ENCODE results near the gene BTBD9.
"Not testable (repeated sequence)": the region's sequence is repeated elsewhere in the genome, so short reads cannot be mapped to it uniquely, and the experiment has no call there.

BTBD9 gene

GRCh38 chr6:38370653-38371601 is 268.8 kb downstream of the BTBD9 start:
- no peak for DNase-seq

GRCh38 chr6:38367231-38367630 is 272.5 kb downstream of the BTBD9 start:
- no peak for DNase-seq

DNA sequence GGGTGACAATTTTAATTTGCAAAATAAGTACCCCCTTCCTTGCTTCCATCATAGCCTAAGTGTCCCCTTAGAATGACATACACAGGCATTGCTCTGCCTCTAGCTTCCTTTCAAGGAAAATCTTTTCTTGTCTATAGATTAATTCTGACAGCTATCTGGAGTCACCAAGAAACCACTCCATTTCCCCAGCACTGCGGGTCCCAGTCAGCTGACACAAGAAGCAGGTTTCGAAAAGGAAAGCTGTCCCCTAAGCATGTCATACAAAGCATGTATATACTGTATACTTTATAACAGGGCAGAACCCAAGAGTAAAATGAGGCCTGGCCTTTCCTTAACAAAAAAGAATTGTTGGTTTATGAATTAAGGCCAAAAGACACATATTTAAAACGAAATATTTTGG is 273.5 kb downstream of the BTBD9 start:
- DNase-seq, result no peak

GRCh38 chr6:38364775-38365174 is 275.0 kb downstream of the BTBD9 start:
- no peak for DNase-seq

DNA sequence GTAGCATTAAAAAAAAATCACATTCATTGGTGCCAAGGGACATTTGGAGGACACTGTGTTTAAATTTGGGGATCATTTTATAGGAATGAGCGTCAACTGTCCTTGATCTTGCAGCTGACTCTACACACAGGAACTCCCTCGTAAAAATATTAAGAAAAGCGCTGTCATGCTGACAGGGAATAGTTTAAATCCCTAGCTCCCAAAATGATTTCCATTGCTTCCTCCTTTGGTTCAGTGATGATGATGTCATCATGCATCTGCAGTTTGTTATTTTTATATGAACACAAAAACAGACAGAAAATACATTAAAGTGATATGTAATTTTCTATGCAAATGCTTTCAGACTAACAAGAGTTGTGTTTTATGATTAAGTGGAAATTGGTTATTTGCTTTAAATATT is 275.6 kb downstream of the BTBD9 start:
- no peak for DNase-seq

GRCh38 chr6:38355519-38355918 is 284.2 kb downstream of the BTBD9 start:
- DNase-seq, result no peak

- DNase-seq, result no peak
These were observed 284.8 kb downstream of the BTBD9 start for GRCh38 chr6:38354905-38355304.

DNA sequence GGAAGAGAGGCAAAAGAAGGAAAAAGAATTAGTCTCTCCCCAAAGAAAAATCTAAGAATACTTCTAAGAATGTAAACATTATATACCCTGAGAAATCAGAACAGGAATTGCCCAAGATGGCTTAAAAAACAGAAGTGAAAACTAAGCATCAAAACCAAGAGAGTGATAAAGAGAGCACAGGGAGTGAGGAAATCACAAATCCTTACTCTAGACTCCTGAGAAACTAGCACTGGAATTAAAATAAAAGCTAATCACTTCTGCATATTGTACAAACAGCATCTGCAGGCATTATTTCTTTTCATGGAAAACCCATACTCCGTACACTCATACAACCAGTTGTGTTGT is 285.7 kb downstream of the BTBD9 start:
- no peak for DNase-seq

DNA sequence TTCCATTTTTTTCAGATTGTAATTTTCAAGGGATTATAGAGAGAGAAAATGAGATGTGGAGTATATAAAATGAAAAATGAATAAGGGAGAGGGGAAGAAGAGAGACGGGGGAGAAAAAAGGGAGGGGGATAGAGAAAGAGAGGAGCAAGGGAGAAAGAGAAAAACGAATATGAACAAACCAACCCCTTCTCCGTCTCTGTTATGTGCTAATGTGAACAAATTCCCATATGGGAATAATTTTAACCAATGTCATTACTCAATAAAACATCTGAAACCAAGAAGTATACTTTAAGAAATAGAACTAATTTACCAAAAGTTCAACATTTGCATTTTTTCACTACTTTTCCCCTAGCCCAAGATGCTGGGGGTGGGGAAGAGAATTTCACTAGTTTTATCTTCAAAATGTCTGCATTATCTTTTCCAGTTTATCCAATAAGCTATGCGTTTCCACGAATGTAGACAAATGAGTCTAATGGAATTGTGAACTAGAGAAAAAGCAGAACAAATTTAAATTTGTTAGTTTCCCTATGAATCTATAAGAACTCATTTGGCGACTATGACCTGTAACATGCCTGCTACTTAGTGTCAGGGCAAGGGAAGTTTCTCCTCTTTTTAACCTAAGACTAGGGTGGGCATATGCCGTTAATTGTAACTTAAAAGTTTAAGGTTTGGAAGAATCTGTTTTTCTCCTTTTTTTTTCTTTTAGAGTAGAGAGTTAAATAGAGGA is 286.3 kb downstream of the BTBD9 start:
- no peak for DNase-seq

DNA sequence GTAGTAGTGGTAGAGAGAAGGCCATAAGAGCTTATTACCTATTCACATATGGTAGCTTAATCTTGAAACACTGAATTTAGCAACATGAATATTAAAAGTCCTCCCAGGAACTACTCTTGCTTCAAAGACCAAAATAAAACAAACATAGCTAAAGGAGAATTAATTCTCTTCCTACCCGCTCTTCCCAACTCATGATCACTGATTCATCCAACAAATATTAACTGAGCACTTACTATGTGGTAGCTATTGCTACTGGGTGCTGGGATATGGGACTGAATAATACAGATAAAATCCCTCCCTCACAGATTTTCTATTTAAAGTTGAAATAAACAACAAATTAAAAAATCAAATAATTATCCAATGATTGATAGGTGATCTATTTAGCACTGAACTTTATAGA is 287.1 kb downstream of the BTBD9 start:
- no peak for DNase-seq

GRCh38 chr6:38350942-38351341 is 288.8 kb downstream of the BTBD9 start:
- peak; percentile 40 for DNase-seq

GRCh38 chr6:38350220-38350619 is 289.5 kb downstream of the BTBD9 start:
- no peak for DNase-seq

GRCh38 chr6:38349795-38350194 is 289.9 kb downstream of the BTBD9 start:
- DNase-seq, result no peak

GRCh38 chr6:38349221-38349620 is 290.5 kb downstream of the BTBD9 start:
- DNase-seq, result no peak

- DNase-seq, result no peak
These were observed 291.4 kb downstream of the BTBD9 start for GRCh38 chr6:38348371-38348770.

GRCh38 chr6:38347829-38348228 is 291.9 kb downstream of the BTBD9 start:
- not testable (repeated sequence) for DNase-seq

GRCh38 chr6:38346291-38347079 is 293.2 kb downstream of the BTBD9 start:
- no peak for DNase-seq

GRCh38 chr6:38345586-38345985 is 294.1 kb downstream of the BTBD9 start:
- no peak for DNase-seq

DNA sequence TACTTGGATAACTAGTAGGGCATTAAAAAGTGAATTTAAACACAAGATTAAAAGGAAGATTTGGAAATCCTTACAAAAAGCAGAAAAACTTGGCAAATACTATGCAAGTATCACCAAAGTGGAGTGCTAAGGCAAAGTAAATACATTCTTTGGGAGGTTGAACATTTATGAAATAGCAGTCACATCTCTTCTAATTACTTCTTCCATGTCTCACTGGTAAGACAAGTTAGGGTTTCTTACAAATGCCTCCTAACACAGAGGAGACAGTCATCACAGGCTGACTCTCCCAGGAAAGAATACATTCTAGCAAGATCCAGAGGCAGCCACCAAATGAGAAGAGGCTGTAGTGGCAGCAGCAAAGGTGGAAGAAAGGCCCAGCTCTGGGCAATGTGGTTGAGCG is 298.2 kb downstream of the BTBD9 start:
- DNase-seq, result no peak

DNA sequence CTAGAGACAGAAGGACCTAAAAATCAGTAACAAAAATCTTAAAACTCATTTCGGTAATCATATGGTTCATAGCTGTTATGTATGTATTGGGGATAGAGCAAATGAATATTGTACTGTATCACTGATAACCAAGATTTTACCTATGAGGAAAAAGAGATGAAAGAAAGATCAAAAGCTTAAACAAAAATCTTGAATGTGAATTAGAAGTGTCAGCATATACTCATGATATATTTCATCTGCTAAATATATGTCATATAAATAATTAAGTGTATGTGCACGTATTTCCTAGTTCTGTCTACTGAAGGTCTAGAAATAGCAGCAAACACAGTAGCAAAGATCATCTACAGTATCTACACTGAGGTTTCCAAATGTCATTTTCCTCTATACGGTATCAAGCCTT is 299.8 kb downstream of the BTBD9 start:
- no peak for DNase-seq

- DNase-seq, result no peak
These were observed 301.8 kb downstream of the BTBD9 start for GRCh38 chr6:38337819-38338465.

GRCh38 chr6:38336922-38337321 is 302.8 kb downstream of the BTBD9 start:
- no peak for DNase-seq

DNA sequence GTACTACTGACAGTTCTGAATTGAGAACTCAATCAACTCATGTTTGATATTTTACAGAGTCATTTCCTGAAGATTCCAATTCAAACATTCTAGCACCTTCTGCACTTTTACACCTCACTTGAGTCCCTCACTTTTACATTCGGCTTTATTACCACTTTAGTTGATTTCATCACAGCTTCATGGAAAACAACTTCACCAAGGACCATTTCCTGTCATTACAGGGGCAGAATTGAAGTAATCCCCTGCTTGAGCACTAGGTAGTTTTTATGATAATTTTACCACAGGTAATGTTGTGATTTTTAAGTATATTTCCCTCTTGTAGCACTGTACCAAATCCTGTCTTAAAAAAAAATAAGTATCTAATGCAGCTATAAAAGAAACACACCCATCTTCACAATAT is 312.9 kb downstream of the BTBD9 start:
- DNase-seq, result no peak

Data from midbrain (tissue), 1 donor.